HG03575 (cell line): Measurements from ENCODE around the gene MAPRE3.

ENCODE experiments used
- ATAC-seq: cut with Tn5 transposase; IDR thresholded peaks from one replicate; pipeline ENCODE4 v1.9.1; 2021; ENCODE audit not compliant: unreplicated experiment, insufficient number of reproducible peaks, low FRiP score; ENCODE audit errors: extremely low read depth

Gene MAPRE3

DNA sequence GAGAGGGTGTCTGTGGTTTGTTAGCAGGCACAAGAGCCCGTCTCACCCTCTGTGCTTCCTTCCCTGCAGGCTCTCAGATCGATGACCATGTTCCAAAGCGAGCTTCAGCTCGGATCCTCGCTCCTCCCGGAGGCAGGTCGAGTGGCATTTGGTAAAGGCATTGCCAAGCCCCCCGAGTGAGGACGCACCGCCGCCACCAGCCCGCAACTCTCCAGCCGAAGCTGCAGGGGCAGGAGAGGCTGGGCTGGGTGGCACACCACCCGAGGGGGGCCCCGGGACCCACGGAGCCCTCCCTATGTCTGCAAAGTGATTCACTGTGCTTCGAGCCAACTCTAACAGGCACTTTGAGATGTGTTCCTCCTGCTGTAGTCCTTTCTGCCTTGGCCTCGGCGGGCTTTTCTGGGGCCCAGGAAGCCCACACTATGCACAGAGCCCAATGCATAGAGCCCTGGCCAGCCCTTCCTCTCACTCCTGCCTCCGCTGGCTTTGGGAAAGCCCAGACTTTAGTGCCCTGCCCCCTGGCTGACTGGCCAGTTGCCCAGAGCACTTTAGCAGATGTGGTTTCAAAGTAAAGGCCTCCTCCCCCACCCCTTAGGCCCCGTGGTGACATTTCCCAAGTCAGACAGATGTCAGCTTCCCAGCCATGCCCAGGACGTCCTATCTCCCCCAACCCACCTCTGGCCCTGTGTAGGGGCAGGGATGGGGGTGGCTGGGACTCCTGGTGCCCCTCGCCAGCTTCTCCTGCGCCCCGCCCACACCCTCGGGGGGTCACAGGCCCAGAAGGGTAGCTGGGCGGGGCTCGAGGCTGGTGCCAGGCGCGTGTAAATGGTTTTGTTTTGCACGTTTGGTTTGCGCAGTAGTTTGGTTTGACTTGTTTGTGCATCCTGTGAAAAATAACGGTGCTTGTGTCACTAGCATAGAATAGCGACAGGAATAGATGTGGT lies 23.3 kb upstream of the MAPRE3 start:
- no peak for ATAC-seq

DNA sequence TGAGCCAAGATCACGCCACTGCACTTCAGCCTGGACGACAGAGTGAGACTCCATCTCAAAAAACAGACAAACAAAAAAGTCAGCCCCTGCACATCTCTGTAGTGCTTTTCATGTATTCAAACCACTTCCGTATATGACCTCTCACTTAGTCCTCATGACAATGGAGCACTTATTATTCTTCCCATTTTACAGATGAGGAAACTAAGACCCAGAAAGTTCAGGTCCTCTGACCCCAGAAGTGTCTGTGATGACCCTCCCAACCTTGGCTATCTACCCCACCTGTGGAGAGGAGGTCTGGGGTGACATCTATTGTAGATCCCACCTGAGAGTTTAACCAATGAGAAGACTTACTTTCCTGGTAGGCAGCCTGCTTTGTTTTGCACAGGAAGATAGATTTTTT lies 21.6 kb upstream of the MAPRE3 start:
- no peak for ATAC-seq

DNA sequence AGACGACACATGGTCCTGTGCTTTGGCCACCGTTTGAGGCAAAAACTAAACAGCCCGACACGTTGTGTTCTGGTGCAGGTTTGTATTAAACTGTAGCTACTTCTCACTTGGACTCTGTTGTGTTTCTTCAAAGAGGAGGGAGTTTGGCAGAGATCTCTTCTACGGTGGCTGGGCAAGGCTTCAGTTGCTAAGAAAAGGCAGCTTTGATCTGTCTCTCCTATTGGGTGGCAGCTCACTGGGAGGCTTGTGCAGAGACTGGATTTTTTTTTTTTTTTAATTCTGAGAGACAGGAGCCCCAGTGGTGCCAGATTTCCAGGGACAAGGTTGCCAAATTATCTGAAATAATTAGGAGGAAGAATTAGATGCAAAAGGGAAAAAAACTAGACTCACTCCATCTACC lies 20.2 kb upstream of the MAPRE3 start:
- ATAC-seq, result no peak

- no peak for ATAC-seq
Observed at GRCh38 chr2:26951236-26951635, 19.2 kb upstream of the MAPRE3 start.

- no peak for ATAC-seq
Observed at GRCh38 chr2:26952374-26952773, 18.1 kb upstream of the MAPRE3 start.

- no peak for ATAC-seq
Observed at GRCh38 chr2:26954135-26954534, 16.3 kb upstream of the MAPRE3 start.

DNA sequence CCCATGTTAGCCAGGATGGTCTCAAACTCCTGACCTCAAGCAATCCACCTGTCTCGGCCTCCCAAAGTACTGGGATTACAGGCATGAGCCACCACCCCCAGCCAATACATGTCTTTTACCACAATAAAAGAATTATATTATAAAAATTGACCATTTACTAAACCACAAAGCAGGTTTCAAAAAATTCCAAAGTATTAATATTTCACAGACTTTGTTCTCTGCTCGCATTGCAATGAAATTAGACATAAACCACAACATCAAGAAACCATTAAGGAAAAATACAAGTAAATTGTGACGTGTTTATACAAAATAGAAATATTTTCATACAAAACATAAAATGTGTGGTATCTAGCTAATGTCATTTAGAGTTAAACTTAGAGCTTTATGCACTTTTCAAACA lies 13.4 kb upstream of the MAPRE3 start:
- ATAC-seq, result no peak

DNA sequence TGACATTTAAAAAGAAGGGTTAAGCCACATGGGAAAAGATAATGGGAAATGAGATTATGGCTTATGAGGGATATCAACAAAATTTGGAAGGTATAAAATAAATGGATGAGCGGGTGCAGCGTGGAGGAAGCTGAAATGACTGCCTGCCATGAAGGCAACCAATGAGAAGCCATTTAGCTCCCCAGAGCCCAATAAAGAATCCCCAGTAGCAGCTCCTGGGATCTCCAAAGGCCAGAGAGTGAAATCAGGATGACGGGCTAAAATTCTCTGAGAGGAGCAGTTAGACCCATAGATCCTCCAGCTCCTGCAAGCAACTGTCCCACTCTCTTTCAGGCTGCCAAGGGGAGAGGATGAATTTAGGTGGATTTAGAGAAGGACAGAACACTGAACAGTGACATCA lies 12.9 kb upstream of the MAPRE3 start:
- no peak for ATAC-seq

DNA sequence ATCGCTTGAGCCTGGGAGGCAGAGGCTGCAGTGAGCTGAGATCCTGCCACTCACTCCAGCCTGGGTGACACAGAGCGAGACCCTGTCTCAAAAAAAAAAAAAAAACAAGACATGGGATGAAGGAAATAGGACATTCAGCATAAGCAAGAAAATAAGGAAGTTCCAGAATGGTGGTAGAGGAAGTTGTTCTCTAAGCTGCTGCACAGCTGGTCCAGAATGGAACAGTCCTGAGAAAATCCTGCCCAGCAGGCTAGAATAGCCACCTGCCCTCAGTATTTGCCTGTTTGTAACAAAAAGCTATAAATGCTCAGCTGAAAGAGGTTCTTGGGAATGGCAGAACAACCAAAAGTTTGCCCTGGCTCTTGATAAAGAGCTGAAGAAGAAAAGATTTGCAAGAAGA lies 11.1 kb upstream of the MAPRE3 start:
- no peak for ATAC-seq

GRCh38 chr2:26964446-26965130 lies 5.8 kb upstream of the MAPRE3 start:
- no peak for ATAC-seq

DNA sequence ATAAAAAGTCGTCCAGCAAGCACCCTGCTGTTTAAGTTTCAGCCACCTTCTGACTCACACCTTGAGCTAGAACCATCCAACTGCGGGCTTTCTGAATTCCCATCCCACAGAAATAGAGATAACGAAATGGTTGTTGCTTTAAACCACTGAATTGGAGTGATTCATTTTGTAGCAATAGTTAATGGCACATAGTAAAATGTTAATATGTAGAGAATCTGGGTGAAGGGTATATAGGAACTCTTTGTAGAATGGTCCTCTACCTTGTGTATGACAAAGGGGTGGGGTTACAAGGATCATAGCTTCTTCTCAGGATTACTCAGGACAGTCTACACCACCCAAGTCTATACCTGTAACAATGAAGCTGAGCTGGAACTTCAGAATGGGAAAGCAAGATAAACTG lies 2.4 kb upstream of the MAPRE3 start:
- ATAC-seq, result no peak

DNA sequence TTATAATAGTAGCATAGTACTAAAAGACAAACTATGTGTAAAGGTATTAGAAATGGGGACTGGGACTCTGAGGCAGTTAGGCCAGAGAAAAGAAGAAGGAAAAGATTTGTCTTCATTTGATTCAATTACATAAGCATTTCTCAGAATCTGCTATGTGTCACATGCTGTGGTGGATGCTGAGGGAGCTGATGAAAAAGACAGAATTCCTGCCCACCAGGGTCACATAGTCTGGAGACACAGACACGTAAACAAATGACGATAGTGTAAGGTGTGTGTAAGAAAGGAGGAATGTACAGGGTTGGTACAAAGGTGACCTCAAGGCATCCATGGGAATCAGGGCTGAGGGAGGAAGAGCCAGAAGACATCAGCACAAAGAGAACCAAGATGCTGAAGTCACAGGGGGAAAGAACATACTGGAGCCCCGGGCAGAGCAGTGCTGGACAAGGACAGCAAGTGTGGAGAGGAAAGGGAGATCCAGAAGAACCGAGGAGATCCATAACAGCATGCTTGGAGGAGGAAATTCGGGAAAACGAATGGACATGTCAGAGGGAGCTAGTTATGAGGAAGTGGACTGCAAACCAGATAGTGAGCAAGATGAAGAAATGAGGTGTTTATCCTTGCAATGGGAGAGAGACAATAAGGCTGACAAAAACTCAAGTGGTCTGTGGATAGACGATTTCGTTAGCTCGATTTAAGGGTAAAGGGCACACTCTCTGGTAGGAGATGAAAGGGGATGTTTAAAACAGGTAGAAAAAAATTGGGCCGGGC lies 1.2 kb upstream of the MAPRE3 start:
- ATAC-seq, result no peak

DNA sequence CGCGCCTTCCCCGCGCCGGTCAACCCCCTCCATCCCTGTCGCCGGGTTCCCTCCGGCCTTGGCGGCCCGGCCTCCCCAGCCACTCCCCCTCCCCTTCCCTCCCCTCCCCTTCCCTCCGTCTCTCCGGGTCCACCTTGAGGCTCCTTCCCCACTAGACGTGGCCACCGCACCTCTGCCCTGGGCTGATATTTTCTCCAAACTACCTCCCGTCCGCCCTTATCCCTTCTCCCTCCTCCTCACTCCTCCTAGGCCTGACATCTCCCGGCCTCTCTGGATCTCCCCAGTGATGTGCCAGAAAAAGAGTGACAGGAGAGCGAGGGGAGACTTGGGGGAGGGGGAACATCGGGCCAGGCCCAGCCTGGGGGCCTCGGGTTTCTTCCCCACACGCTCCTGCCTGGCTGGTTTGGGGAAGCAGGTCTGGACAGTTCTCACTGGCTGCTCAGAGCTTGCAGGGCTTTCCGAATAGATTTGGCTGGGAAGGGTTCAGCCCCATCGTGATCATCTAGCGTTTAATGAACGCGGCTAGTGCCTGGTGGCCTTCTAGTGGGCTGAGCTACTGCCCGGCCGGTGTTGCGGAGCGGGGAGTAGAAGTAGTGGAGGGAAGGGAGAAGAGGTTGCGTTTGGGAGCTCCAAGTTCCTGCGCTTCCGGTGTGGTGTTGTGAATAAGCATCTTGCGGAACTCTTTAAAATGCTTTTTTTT lies 641 bp downstream of the MAPRE3 start:
- no peak for ATAC-seq

DNA sequence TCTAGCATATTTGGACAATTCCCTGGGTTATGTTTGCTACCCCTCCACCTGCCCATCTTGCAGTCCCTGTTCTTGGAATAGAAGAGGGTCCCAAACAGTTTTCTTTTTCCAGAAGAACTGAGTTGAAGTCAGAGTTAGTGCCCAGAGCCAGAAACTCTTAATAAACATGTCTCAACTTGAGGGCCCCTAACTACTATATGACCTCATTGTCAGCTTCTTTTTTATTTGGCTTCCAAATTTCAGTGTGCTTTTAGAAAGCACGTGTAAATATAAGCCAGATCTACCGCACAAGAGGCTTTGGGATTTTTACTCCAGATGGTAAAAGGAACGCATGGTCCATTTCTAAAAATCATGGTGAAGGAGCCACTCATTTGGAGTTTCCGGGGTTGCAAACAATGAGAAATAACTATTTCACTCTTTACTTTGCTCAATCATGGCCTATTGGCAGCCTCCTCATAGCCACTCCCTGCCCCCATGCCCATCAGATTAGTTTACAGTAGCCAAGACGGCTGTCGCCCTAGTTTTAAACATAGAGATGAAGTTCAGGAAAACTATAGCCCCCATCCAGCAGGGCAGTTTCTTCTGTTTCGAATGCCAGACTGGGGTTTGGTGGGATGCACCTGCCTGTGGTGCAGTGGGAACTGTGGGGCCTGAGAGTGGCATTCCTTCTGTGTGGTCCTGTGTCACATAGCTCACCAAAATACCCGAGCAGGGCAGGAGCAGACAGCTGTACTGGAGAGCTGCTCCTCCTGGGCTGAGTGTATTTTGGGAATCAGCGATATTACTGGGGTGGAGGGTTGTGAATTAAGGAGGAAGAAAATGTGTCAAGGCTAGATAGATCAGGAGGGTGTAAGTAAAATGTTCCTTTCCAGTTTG lies 1.7 kb downstream of the MAPRE3 start:
- ATAC-seq, result no peak

DNA sequence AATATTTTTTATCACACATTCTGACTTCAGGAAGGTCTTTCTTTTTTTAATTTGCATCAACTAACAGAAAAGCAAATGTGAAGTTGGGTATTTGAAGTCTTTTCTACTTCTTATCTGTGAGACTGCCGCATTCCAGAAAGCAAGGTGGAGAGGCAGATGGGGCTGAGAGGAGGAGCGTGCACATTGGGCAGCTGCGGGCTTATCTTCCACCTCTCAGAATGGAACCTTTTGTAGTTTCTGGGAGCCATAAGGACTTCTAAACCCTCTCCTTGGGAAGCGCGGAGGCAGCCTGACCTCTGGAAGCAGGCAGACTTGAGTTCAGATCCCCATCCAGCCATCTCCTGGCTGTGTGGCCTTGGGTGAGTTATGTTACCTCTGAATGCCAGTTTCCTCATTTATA lies 3.9 kb downstream of the MAPRE3 start:
- ATAC-seq, result no peak

DNA sequence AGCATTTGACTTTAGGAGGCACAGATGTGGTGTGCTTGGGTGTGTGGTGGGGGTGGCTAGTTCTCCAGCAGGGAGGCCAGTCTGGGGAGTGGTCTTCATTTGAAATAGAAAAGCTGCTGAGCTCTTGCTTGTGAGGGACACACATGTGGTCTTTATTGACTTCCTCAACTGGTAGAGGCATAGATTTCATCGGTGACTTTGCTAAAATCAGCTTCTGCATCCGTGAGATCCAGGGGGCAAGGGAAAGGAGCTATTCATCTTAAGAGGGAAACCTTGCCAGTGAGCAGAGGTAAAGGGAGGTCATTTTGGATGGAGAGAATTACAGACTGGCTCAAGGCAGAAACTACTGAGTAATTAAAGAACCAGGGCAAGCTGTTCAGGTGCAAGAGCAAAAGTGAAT lies 4.7 kb downstream of the MAPRE3 start:
- ATAC-seq, result no peak

DNA sequence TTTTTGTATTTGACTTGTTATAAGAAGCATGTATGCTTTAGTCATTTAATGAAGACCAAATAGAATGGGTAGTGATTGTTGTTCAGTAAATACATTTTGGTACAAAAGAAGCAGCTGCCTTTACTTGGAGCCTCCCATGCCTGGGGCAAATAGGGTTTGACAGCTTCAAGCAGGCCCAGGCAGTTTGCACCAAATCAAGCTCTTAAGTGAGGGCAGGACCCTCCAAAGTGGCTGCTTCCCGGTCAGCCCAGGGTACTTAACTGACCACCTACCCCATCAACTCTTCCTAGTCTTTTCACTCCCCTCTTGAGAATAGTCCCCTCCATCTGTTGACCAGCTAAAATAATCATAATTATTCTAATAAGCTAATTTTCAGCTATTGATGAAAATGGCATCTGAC lies 5.2 kb downstream of the MAPRE3 start:
- no peak for ATAC-seq

GRCh38 chr2:26976237-26976636 lies 5.8 kb downstream of the MAPRE3 start:
- ATAC-seq, result no peak
